ENCODE results near the gene AP1S1. TPM values are rescaled to one million over a fixed set of nuclear protein-coding genes. Genes with fewer than 3 reads are reported as not detected.

The AP1S1 gene
- total and polyA plus RNA-seq, 3 experiments from 2014 or later: 4.4 to 43.6 (median 42.6) TPM

- POLR2A ChIA-PET: no interaction called here
- Mint-ChIP-seq H3K9me3 (no peaks in the 10 kb centered on the region), H3K4me3 (peak overlapping the region in 1 of 7 donors; percentile 7), H3K36me3 (no peaks in the 10 kb centered on the region), H3K27me3 (peaks cover 65 to 70% of the 10 kb centered on the region in 2 donors), H3K4me1 (peaks cover 9 to 15% (median 10%) of the 10 kb centered on the region in 3 donors), H3K27ac (no peak overlapping the region)
- Histone ChIP-seq H3K27me3 (ENCODE audit: insufficient read depth, low read length, poor library complexity, severe bottlenecking) (peaks cover 46% of the 10 kb centered on the region), H3K4me3 (ENCODE audit: low read length) (no peak overlapping the region), H3K27ac (ENCODE audit: low read depth, low read length) (no peak overlapping the region), H3K4me1 (ENCODE audit: insufficient read depth, low read length) (no peaks in the 10 kb centered on the region), H3K36me3 (ENCODE audit: insufficient read depth, low read length) (no peaks in the 10 kb centered on the region), H3K9me3 (ENCODE audit: low read length) (no peaks in the 10 kb centered on the region)
- DNase-seq: no peak
- CTCF ChIA-PET: interaction anchor here (1.3 kb wide), 1 partner anchor 13 kb away, joined by 4 read pairs; no protein-coding TSS in a partner anchor
Measured at GRCh38 chr7:101179713-101180112, 25.4 kb downstream of the AP1S1 start.

DNA sequence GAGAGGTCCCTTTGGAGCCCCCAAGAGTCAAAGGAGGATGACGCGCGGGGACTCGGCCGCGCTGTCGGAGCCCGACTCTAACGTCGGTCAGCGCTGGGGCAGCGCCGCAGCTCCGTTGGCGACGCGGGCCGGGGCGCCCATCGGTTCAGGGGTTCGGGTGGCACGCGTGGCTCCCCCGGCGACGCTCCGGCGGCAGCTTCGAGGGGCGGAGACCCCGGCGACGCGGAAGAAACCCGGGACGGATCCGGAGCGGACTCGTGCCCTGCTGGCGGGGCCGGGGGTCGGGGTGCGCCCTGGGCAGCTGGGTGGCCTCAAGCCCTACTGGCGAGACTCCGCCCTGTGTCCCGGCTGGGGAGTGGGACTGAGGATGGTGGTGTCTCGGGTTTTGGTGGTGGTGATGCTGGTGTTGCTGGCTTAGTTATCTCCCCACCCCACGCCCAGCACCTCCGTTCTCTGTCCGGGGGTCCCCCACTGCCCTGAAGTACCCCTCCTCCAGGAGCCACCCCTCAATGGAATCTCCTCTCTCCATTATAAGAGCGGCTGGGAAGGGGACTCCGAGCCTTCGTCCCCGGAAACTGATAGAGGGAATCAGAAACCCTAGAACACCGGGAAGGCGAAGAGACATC is 26.0 kb downstream of the AP1S1 start, which contains the start of gene NAT16:
Gene NAT16 (minus strand): TSS at position 164 of the 626 bp plus-strand sequence. CDS start 5,486 bp downstream, outside the sequence.
- Mint-ChIP-seq H3K27ac (peak within 1 kb of the TSS in 1 of 8 donors; percentile 2), H3K4me1 (peaks cover 9 to 15% (median 10%) of the 10 kb centered on the region in 3 donors), H3K36me3 (no peaks in the 10 kb centered on the region), H3K9me3 (no peaks in the 10 kb centered on the region), H3K27me3 (peaks cover 62 to 70% of the 10 kb centered on the region in 2 donors), H3K4me3 (peak within 1 kb of the TSS in 6 of 7 donors; percentile 16 to 60 (median 52))
- no peak within 1 kb of the TSS for H3K4me3 ChIP-seq (ENCODE audit: low read length)
- no peak for DNase-seq
- H3K9me3 ChIP-seq (ENCODE audit: low read length): no peaks in the 10 kb centered on the region
- H3K4me1 ChIP-seq (ENCODE audit: insufficient read depth, low read length): no peaks in the 10 kb centered on the region
- peaks cover 42% of the 10 kb centered on the region for H3K27me3 ChIP-seq (ENCODE audit: insufficient read depth, low read length, poor library complexity, severe bottlenecking)
- no peak within 1 kb of the TSS for H3K27ac ChIP-seq (ENCODE audit: low read depth, low read length)
- ChIA-PET POLR2A (no interaction called here), CTCF (interaction anchor here (1.3 kb wide), 1 partner anchor 12 kb away, joined by 4 read pairs; no protein-coding TSS in a partner anchor)
- H3K36me3 ChIP-seq (ENCODE audit: insufficient read depth, low read length): no peaks in the 10 kb centered on the region

- no peak for DNase-seq
- Histone ChIP-seq H3K27ac (ENCODE audit: low read depth, low read length) (no peak overlapping the region), H3K4me1 (ENCODE audit: insufficient read depth, low read length) (no peaks in the 10 kb centered on the region), H3K4me3 (ENCODE audit: low read length) (no peak overlapping the region), H3K36me3 (ENCODE audit: insufficient read depth, low read length) (no peaks in the 10 kb centered on the region), H3K27me3 (ENCODE audit: insufficient read depth, low read length, poor library complexity, severe bottlenecking) (peaks cover 8% of the 10 kb centered on the region), H3K9me3 (ENCODE audit: low read length) (no peaks in the 10 kb centered on the region)
- CTCF ChIA-PET: interaction anchor here (1.5 to 2.0 kb wide), 3 partner anchors 15 to 59 kb away, joined by 3 to 6 read pairs (median 3); no protein-coding TSS in a partner anchor
- Mint-ChIP-seq H3K27ac (no peak overlapping the region), H3K27me3 (peaks cover 26 to 37% of the 10 kb centered on the region in 2 donors), H3K4me1 (peaks cover 4 to 8% (median 5%) of the 10 kb centered on the region in 3 donors), H3K4me3 (no peak overlapping the region), H3K9me3 (no peaks in the 10 kb centered on the region), H3K36me3 (no peaks in the 10 kb centered on the region)
- POLR2A ChIA-PET: interaction anchor here (0.6 kb wide), 1 partner anchor 42 kb away, joined by 3 read pairs; no protein-coding TSS in a partner anchor
Measured at GRCh38 chr7:101185258-101185839, 31.1 kb downstream of the AP1S1 start.

- Mint-ChIP-seq H3K4me1 (peaks cover 0 to 5% (median 3%) of the 10 kb centered on the region in 3 donors), H3K27ac (no peak overlapping the region), H3K4me3 (no peak overlapping the region), H3K36me3 (no peaks in the 10 kb centered on the region), H3K27me3 (peaks cover 20 to 29% of the 10 kb centered on the region in 2 donors), H3K9me3 (no peaks in the 10 kb centered on the region)
- ChIA-PET CTCF (interaction anchor here (1.2 to 2.0 kb wide), 3 partner anchors 16 to 96 kb away, joined by 3 to 6 read pairs (median 3); no protein-coding TSS in a partner anchor), POLR2A (interaction anchor here (0.6 kb wide), 2 partner anchors 13 to 16 kb away, joined by 3 to 9 read pairs; no protein-coding TSS in a partner anchor)
- no peaks in the 10 kb centered on the region for H3K4me1 ChIP-seq (ENCODE audit: insufficient read depth, low read length)
- DNase-seq: no peak
- H3K4me3 ChIP-seq (ENCODE audit: low read length): no peak overlapping the region
- no peaks in the 10 kb centered on the region for H3K36me3 ChIP-seq (ENCODE audit: insufficient read depth, low read length)
- H3K27ac ChIP-seq (ENCODE audit: low read depth, low read length): no peak overlapping the region
- no peaks in the 10 kb centered on the region for H3K9me3 ChIP-seq (ENCODE audit: low read length)
- H3K27me3 ChIP-seq (ENCODE audit: insufficient read depth, low read length, poor library complexity, severe bottlenecking): peaks cover 3% of the 10 kb centered on the region
Measured at GRCh38 chr7:101186194-101186593, 31.9 kb downstream of the AP1S1 start.

DNA sequence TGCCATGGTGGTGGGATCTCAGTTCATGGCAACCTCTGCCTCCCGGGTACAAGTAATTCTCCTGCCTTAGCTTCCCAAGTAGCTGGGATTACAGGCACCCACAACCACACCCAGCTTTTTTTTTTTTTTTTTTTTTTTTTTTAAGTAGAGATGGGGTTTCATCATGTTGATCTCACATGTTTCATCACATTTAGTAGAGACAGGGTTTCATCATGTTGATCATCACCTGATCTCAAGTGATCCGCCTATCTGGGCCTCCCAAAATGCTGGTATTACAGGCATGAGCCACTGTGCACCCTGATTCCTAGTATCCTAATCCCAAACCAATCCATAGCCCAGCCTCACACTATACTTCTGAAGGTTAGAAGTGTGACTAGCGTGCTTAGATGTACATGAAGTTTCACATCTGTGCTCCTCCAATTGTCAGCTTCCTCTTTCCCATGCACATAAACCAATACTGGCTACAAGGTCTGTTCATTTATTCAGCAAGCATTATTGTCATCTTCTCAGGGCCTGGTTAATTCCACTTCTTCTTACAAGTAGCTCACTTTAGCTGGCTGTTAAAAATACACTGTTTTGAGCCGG is 32.7 kb downstream of the AP1S1 start:
- no peaks in the 10 kb centered on the region for H3K4me1 ChIP-seq (ENCODE audit: insufficient read depth, low read length)
- peak overlapping the region in 1 of 8 donors; percentile 26 for H3K27ac Mint-ChIP-seq
- POLR2A ChIA-PET: interaction anchor here (0.6 to 0.7 kb wide), 2 partner anchors 9 to 14 kb away, joined by 3 to 9 read pairs; no protein-coding TSS in a partner anchor
- peaks cover 19 to 27% of the 10 kb centered on the region in 2 donors for H3K27me3 Mint-ChIP-seq
- peaks cover 0 to 5% (median 3%) of the 10 kb centered on the region in 3 donors for H3K4me1 Mint-ChIP-seq
- H3K9me3 Mint-ChIP-seq: no peaks in the 10 kb centered on the region
- no peak overlapping the region for H3K27ac ChIP-seq (ENCODE audit: low read depth, low read length)
- H3K4me3 Mint-ChIP-seq: no peak overlapping the region
- no peaks in the 10 kb centered on the region for H3K36me3 Mint-ChIP-seq
- no peaks in the 10 kb centered on the region for H3K36me3 ChIP-seq (ENCODE audit: insufficient read depth, low read length)
- H3K27me3 ChIP-seq (ENCODE audit: insufficient read depth, low read length, poor library complexity, severe bottlenecking): peaks cover 1% of the 10 kb centered on the region
- H3K4me3 ChIP-seq (ENCODE audit: low read length): no peak overlapping the region
- CTCF ChIA-PET: interaction anchor here (1.2 to 1.5 kb wide), 2 partner anchors 12 to 95 kb away, joined by 3 to 4 read pairs; no protein-coding TSS in a partner anchor
- no peaks in the 10 kb centered on the region for H3K9me3 ChIP-seq (ENCODE audit: low read length)
- no peak for DNase-seq

DNA sequence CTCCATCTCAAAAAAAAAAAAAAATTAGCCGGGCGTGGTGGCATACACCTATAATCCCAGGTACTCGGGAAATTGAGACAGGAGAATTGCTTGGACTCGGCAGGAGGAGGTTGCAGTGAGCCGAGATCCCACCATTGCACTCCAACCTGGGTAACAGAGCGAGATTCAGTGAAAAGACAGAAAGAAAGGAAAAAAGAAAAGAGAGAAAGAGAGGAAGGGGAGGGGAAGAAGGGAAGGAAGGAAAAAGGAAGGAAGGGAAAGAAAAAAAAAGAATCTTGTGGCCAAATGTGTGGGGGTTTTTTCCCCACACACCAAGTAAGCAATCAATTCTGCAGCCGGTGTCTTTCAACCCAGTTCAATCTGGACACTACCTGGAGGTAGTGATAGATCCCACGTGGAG is 34.8 kb downstream of the AP1S1 start:
- H3K36me3 ChIP-seq (ENCODE audit: insufficient read depth, low read length): no peaks in the 10 kb centered on the region
- no peaks in the 10 kb centered on the region for H3K9me3 ChIP-seq (ENCODE audit: low read length)
- H3K27ac ChIP-seq (ENCODE audit: low read depth, low read length): no peak overlapping the region
- CTCF ChIA-PET: no interaction called here
- Mint-ChIP-seq H3K27me3 (peaks cover 11 to 19% of the 10 kb centered on the region in 2 donors), H3K9me3 (no peaks in the 10 kb centered on the region), H3K4me3 (peak overlapping the region in 1 of 7 donors; percentile 48), H3K36me3 (no peaks in the 10 kb centered on the region), H3K4me1 (peaks cover 0 to 3% (median 2%) of the 10 kb centered on the region in 3 donors), H3K27ac (no peak overlapping the region)
- H3K4me1 ChIP-seq (ENCODE audit: insufficient read depth, low read length): no peaks in the 10 kb centered on the region
- DNase-seq: no peak
- H3K27me3 ChIP-seq (ENCODE audit: insufficient read depth, low read length, poor library complexity, severe bottlenecking): no peaks in the 10 kb centered on the region
- POLR2A ChIA-PET: no interaction called here
- H3K4me3 ChIP-seq (ENCODE audit: low read length): no peak overlapping the region

GRCh38 chr7:101195884-101196283 is 41.6 kb downstream of the AP1S1 start:
- H3K4me3 ChIP-seq (ENCODE audit: low read length): no peak overlapping the region
- H3K27me3 ChIP-seq (ENCODE audit: insufficient read depth, low read length, poor library complexity, severe bottlenecking): no peaks in the 10 kb centered on the region
- H3K9me3 Mint-ChIP-seq: no peaks in the 10 kb centered on the region
- ChIA-PET CTCF (interaction anchor here (5.5 kb wide), 1 partner anchor 53 kb away, joined by 81 read pairs; no protein-coding TSS in a partner anchor), POLR2A (interaction anchor here (0.6 kb wide), 1 partner anchor 9 kb away, joined by 3 read pairs; no protein-coding TSS in a partner anchor)
- H3K4me3 Mint-ChIP-seq: no peak overlapping the region
- H3K36me3 Mint-ChIP-seq: no peaks in the 10 kb centered on the region
- H3K27ac ChIP-seq (ENCODE audit: low read depth, low read length): no peak overlapping the region
- DNase-seq: no peak
- H3K4me1 ChIP-seq (ENCODE audit: insufficient read depth, low read length): no peaks in the 10 kb centered on the region
- peaks cover 9 to 25% of the 10 kb centered on the region in 2 donors for H3K27me3 Mint-ChIP-seq
- H3K27ac Mint-ChIP-seq: no peak overlapping the region
- H3K36me3 ChIP-seq (ENCODE audit: insufficient read depth, low read length): no peaks in the 10 kb centered on the region
- peaks cover 0 to 5% (median 5%) of the 10 kb centered on the region in 3 donors for H3K4me1 Mint-ChIP-seq
- H3K9me3 ChIP-seq (ENCODE audit: low read length): no peaks in the 10 kb centered on the region
